ENCODE data around the gene TBX21.

Gene TBX21

DNA sequence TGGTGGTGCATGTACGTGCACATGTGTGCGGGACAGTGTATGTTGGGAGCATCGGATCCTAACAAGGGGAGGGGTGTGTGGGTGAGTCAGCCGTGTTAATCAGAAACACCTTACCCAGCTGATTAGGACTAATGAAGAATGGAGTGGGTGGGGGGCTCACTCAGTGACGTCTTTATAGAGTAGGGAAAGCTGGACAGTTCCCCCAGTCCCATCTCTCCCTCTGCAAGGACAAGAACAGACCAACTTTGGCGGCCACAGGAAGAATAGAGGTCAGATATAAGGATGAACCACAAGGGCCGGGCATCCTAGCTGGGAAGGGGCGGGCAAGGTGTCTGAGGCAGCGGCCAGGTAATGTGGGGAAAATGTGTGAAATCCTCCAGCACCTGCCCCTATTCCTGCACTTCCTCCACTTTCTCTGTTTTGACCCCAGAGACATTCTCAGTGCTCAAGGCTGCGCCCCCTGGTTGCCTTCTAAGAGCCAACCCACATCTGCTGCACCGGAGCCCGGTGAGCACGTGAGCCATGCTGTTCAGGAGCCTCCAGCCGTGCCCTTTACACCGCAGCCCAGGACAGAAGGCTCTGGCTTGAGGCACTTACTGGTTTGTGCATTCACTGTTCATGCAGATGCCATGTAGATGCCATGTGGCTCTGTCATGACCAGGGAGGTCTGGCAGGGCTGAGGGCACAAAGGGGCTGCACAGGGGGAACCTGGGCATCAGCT lies 18.9 kb upstream of the TBX21 start:
- DNase-seq (ENCODE audit: low read depth, low spot score): no peak

DNA sequence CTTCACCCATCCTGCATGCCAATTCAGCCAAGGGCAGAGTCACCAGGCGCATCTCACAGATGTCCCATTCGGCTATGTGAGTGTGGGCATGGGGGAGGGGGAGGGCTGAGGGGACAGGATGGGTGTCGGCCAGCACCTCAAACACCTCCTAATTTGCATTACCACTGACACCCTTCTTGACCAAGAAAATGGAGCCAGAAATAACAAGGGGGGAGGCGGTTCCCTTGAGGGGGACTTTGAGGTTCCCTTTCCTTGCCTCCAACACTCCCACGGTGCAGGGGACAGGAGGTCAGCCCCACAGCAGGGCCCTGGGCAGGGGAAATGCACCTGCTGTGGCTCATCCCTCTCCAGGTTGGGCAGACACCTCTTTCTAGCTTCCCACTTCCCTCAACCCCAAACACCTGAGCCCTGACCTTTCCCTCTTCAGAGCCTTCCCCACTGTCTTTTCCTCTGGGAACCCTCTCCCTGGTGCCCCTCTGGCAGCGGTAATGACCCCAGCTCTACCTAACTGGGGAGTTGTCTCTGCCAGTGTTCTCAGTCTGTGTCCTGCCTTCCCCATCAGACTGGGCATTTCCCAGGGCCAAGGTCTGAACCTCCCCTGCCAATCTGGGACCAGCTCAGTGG lies 18.2 kb upstream of the TBX21 start:
- no peak for DNase-seq (ENCODE audit: low read depth, low spot score)

GRCh38 chr17:47715669-47716325 lies 17.2 kb upstream of the TBX21 start:
- DNase-seq (ENCODE audit: low read depth, low spot score): no peak

DNA sequence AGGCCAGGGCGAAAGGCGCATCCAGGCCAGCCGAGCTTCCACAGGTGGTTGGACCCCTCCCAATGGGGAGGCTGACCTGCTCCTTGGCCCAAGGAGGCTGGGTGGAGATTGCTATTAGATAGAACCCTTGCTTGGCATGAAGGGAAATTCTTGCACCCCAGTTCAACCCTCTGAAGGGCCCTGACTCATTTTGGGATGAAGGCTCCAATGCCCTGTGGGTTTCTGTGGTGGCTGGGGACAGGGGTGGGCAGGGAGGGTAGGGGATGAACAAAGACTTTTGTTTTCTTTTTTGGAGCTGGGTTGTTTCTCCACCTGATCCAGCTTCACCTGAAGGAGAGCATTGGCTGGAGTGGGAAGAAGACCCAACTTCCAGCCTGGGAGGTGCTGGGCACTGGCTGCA lies 16.7 kb upstream of the TBX21 start:
- no peak for DNase-seq (ENCODE audit: low read depth, low spot score)

DNA sequence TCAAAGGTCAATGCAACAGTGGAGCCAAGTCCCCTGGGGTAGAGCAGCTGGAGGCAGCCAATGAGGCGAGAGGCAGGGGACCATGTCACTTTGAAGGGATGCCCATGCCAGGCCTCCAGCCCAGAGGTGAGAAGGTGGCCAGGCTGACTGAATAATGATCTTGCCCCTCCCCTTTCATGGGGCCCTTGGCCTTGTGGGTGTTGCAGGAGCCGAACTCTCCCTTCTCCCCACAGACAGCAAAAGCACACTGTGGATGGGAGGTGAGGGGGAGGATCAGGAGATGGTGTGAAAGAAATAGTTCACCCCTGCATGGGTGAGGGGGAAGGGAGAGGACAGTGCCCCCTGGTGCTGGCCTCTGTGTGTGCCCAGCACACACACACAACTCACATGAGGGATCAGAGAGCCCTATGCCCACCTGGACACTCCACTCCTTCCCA lies 15.8 kb upstream of the TBX21 start:
- DNase-seq (ENCODE audit: low read depth, low spot score): no peak

DNA sequence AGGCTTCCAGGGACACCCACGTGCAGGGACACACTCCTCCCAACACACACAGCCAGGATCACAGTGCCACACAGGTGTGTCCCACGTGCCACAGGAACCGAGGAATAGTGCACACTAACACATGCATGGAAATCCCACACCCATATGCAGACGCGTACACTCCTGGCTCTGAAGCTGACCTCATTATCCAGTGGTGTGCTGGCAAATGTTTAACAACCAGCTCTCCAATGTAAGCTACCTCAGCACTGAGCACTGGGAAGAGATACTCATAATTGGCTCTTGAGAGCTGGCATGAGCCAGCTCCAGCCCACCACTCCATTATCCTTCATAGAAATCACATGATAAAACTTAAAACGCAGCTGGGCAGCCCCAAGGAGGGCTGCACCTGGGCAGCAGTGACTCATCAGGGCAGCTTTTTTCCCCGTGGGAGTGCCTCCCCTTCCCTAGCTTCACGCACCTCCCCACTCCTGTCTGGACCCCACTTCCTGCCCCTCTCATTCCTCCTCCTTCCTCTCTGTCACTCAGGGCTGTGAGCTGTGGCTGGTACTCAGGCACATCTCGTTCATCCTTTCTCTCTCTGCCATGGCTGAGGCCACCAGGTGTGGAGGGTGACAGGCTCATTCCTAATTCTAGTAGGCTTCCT lies 14.9 kb upstream of the TBX21 start:
- no peak for DNase-seq (ENCODE audit: low read depth, low spot score)

GRCh38 chr17:47718634-47719405 lies 14.2 kb upstream of the TBX21 start:
- DNase-seq (ENCODE audit: low read depth, low spot score): no peak

DNA sequence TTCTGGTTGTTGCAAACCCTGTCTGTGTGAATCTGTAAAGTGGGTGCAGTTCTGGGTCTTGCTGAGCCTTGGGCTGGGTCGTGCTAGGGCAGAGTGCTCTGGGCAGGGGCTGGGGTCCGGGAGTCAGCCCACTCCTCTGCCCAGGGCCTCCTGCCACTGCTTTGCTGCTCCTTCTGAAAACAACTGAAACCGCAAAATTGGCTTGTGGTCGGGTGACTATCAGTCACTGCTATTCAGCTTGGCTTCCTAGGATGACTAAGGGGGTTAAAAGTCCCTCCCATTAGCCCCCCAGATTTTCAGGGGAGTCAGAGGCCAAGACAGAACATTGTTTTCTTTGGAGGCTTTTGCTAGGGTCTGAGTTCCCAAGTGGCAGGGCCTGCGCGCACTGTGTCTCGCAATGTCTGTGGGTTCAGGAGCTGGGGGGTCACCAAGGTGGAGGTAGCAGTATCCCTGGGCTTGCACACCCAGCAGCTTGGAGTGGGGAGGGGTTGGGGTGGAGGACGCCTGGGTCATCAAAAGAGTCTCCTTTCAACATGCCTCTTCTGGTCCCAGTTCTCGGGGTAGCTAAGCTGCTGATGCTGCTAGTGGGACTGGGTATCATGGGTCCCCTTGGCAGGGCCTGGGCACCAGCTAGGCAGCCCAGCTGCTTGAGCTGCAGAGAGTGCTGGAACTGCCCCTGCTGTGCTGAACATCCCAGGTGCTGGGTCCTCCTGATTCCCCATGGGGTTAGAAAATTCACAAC lies 13.5 kb upstream of the TBX21 start:
- no peak for DNase-seq (ENCODE audit: low read depth, low spot score)

DNA sequence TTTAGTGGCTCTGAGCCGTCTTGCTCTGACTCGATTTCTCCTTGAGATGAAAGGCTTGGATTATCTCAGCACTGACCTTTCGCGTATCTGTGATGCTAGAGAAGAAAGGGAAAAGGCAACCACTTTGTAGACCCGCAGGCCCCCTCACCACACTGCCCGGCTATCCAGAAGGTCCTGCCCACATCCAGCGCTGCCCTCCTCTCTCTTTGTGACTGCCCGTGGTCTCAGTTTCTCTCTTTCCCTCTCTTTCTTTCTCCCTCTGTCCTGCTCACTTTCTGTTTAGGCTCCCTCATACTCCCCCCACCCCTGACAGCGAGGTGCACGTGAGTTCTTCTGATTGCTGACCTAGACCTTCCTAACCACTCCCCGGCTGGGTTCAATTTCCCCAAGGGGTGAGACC lies 12.8 kb upstream of the TBX21 start:
- no peak for DNase-seq (ENCODE audit: low read depth, low spot score)

GRCh38 chr17:47720754-47721533 lies 12.1 kb upstream of the TBX21 start:
- no peak for DNase-seq (ENCODE audit: low read depth, low spot score)

GRCh38 chr17:47721725-47722124 lies 11.3 kb upstream of the TBX21 start:
- DNase-seq (ENCODE audit: low read depth, low spot score): no peak

DNA sequence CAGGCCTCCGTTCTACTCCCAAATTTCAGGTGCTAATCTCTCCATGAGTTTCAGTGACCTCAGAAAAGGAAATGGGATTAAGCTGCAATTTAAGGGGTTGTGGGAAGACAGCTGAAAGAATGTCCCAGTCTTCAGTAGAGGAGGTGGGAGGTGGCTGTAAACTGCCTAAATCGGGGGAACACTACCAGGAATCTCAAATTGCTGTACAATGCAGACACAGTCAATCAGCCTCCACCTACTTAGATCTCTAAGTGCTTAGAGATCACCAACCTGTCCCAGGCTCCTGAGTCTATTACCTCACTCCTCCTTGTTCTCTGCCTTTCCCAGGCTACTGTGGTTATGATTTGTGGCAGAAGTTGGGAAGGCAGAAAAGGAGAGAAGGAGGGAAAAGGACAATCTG lies 8.3 kb upstream of the TBX21 start:
- no peak for DNase-seq (ENCODE audit: low read depth, low spot score)

- no peak for DNase-seq (ENCODE audit: low read depth, low spot score)
These were observed 7.5 kb upstream of the TBX21 start for GRCh38 chr17:47725446-47726111.

DNA sequence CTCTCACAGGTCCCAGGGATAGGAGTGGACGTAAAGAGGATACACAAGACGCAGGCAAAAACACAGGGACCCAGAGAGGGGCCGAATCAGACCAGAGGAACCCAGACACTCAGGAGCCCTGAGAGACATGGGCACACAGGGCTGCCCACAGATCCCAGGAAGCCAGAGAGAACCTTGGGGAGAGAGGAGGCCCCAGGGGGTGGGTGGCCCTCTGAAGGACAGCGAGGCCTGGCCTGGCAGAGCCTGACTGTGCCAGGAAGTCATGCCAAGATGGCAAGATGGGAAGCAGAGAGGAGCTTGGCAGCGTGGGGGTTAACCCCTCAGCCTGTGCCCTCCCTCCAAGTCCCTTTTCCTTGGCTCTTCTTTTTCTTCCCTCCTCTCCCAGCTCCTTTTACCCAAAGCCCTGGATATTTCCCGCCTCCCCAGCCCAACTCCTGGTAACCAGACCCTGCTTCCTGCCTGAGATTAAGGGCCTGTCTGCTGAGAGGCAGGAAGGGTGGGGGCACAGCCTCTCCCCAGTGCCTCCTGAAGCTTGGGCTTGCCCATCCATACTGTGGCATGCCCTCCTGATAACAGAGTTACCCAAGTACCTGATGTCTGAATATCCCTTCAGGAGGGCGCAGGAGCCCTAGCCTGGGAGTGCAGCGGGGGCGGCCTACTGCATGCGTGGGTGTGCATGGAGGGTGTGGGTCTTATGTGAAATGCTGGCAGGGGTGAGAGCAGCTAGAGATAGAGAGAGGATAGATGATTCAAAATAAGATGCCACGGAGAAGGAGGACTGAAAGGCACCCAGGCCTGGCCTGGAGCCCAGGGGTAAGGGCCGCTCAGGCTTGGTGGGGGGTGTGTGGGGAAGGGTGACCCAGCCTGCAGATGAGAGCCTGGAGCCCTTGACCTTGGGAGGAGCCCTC lies 6.0 kb upstream of the TBX21 start:
- no peak for DNase-seq (ENCODE audit: low read depth, low spot score)

GRCh38 chr17:47727704-47728036 lies 5.4 kb upstream of the TBX21 start:
- DNase-seq (ENCODE audit: low read depth, low spot score): no peak

- DNase-seq (ENCODE audit: low read depth, low spot score): no peak
These were observed 4.7 kb upstream of the TBX21 start for GRCh38 chr17:47728214-47728877.

GRCh38 chr17:47729476-47729875 lies 3.6 kb upstream of the TBX21 start:
- no peak for DNase-seq (ENCODE audit: low read depth, low spot score)

GRCh38 chr17:47730681-47731080 lies 2.4 kb upstream of the TBX21 start:
- DNase-seq (ENCODE audit: low read depth, low spot score): no peak

Measured in brain pericyte (primary cell).